Mammary epithelial cell (primary cell): Measurements from ENCODE around the gene YEATS4.
A peak's percentile ranks its signal among the peaks of the same experiment; 100 is the strongest.

Source experiments
- CTCF ChIP-seq, 2 donors: IDR thresholded peaks in 1 of 2; conservative IDR thresholded peaks in 1 of 2; 2 replicates each; pipeline ENCODE4 v1.5.1; 2011 to 2012; ENCODE audit warnings: inconsistent platforms in 2 of 2, low read length in 2 of 2, mild to moderate bottlenecking in 2 of 2, control low read depth in 1 of 2, low read depth in 1 of 2; ENCODE audit not compliant: insufficient read depth in 1 of 2; ENCODE audit errors: extremely low read depth in 1 of 2
- EZH2 ChIP-seq: IDR thresholded peaks from 2 replicates; pipeline ENCODE4 v1.6.1; 2012; ENCODE audit warnings: low read length, inconsistent platforms, borderline replicate concordance

- peak in 1 of 2 donors; percentile 0 for TF ChIP-seq CTCF (conservative IDR thresholded peaks at IDR 0.05 in 1 of 2, IDR thresholded peaks at IDR 0.05 in 1 of 2; ENCODE audit: extremely low read depth in 1 of 2, insufficient read depth in 1 of 2, low read depth in 1 of 2, low read length in 2 of 2)
- TF ChIP-seq EZH2 = no peak
Observed at GRCh38 chr12:69431591-69432222, 72.2 kb downstream of the YEATS4 start.
